Femur (tissue), 1 donor: Measurements from ENCODE around the gene RPL13A.

Source experiments
- DNase-seq: peaks from one replicate; pipeline ENCODE4 v3.0.0-alpha.2; 2017

Gene RPL13A

DNA sequence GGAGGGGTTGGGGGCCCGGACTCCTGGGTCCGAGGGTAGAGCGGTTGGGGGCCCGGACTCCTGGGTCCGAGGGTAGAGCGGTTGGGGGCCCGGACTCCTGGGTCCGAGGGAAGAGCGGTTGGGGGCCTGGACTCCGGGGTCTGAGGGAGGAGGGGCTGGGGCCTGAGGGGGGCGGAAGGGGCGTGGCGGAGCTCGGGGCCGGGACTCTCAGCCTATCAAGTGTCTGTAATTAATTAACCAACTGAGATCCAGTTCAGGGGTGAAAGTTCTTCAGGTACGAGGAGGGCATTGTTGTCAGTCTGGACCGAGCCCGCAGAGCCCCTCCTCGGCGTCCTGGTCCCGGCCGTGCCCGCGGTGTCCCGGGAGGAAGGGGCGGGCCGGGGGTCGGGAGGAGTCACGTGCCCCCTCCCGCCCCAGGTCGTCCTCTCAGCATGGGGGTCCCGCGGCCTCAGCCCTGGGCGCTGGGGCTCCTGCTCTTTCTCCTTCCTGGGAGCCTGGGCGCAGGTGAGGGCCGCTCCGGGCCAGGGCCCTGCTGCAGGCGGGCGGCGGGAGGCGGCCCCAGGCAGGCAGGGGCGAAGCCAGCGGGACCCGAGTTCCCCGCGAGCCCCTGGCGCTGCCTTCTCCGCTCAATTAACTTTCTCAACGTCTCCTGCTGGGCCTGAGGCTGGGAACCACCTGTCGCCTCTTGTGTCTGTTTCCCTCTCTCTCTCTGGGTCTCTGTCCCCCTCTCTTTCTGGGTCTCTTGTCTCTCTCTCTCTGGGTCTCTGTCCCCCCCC is 25.8 kb downstream of the RPL13A start:
- peak; percentile 82 for DNase-seq

DNA sequence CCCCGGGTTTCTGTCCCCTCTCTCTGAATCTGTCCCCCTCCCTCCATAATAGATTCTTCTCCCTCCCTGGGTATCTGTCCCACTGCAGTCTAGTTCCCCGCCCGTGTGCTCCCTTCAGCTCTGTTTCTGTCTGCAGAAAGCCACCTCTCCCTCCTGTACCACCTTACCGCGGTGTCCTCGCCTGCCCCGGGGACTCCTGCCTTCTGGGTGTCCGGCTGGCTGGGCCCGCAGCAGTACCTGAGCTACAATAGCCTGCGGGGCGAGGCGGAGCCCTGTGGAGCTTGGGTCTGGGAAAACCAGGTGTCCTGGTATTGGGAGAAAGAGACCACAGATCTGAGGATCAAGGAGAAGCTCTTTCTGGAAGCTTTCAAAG is 26.3 kb downstream of the RPL13A start:
- no peak for DNase-seq

DNA sequence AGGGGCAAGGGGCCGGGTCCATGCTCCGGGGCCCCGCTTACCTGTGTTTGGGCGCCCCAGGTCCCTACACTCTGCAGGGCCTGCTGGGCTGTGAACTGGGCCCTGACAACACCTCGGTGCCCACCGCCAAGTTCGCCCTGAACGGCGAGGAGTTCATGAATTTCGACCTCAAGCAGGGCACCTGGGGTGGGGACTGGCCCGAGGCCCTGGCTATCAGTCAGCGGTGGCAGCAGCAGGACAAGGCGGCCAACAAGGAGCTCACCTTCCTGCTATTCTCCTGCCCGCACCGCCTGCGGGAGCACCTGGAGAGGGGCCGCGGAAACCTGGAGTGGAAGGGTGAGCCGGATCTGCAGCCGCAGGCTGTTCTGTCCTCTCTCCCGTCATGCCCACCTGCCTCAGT is 26.7 kb downstream of the RPL13A start:
- DNase-seq, result no peak

DNA sequence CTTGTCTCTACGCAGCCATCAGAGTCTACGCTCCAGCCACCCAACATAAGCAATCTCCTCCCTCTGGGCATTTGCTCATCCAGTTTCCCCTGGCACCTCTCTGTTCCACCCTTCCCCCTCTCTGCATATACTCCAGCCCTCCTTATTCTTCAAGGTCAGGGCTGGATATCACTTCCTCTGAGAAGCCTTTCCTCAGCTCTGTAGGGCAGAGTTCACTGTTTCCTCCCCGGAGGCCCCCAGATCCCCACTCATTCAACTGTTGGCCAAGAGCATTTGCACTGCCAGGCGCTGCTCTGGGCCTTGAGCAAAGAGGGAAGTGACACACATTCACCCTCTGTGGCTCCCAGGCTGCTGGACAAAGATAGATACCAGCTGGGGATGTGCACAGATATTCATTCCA is 28.4 kb downstream of the RPL13A start:
- DNase-seq, result peak; percentile 70

DNA sequence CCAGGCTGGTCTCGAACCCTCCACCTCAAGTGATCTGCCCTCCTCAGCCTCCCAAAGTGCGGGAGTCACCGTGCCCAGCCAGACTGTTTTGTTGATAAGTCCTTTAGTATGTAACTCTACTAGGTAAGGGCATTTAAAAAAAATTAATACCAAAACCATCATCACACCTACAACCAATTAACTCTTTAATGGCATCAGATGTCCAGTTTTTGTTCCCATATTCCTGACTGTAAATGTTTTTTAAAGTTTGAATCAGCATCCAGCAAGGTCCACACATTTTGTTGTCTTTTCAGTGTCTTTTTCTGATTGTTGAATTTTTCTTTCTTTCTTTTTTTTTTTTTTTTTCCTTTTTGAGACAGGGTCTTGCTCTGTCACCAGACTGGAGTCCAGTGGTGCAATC is 30.6 kb downstream of the RPL13A start:
- DNase-seq, result no peak

DNA sequence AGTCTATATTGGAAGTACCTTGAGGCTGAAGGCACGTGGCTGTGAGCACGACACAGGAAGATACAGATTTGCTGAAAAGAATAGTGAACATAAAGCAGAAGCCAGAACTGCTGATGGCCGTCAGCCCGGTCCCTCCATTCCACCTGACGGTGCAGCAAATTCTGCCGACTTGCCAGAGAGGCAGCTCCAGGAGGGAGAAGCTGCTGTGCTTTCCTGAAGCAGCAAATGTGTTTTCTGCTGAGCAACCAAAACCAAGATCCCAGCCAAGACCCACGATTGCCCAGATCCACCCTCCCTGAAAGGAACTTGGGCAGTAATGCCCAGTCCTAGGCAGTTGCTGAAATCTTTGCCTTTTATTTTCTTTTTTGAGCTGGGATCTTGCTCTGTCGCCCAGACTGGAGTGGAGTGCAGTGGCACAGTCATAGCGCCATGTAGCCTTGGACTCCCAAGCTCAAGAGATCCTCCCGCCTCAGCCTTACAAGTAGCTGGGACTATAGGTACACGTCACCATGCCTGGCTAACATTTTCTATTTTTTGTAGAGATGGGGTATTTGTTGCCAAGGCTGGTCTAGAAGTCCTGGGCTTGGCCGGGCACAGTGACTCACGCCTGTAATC is 33.4 kb downstream of the RPL13A start:
- DNase-seq, result no peak

DNA sequence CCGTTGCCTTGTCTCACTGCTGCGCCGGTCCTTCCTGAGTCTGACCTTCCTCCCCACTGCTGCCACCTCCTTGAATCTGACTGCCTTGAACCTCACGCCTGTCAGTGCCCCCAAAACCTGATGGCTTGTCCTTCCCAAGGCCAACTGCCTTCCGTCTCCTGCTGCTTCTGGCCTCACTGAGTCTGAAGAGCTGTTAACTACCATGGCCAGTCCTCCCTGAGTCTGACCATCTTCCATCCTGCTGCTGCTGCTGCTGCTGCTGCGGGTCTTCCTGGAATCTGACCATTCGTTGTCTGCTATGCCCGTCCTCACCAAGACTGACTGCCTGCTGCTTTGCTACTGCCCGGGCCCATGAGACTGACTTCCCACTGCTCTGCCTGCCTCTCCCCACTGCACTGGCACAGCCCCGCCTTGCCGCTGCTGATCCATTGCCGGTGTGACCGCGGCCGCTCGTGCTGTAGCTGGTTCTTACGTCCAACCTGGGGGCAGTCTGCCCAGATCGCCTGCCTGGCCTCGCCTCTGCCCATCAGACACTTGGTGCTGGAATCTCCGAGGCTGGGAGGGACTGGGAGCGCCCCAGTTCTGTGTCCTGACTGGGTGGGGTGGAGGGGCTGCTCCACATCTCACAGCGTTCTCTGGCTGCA is 37.5 kb downstream of the RPL13A start:
- no peak for DNase-seq

DNA sequence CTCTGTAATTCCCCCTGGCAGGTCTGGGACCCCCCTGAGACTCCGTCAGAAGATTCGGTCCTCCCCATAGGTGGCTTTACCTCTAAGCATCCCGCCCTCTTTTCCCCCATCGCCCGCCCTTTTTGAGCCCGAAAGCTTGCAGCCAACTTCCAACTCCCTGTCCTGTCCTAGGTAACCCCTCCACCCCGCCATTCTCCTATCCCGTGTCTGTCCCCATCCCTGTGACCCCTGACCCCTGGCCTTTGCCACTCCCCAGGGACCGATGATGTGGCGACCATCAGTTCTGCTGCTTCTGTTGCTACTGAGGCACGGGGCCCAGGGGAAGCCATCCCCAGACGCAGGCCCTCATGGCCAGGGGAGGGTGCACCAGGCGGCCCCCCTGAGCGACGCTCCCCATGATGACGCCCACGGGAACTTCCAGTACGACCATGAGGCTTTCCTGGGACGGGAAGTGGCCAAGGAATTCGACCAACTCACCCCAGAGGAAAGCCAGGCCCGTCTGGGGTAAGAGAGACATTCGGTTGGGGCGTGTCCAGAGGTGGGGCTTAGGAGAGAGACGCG is 40.9 kb downstream of the RPL13A start:
- peak; percentile 62 for DNase-seq

DNA sequence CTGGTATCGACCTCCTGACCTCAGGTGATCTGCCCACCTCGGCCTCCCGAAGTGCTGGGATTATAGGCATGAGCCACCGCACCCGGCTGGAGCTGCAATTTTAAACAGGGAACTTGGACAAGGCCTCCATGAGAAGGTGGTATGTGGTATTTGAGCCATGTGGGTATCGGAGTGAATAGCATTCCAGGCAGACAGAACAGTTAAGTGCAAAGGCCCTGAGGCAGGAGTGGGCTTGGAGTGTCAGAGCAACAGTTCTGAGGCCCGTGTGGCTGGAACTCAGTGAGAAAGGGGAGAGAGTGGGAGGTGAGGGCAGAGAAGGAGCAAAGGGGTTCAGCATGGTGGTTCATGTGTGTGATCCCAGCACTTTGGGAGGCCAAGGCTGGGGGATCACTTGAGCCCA is 43.3 kb downstream of the RPL13A start:
- DNase-seq, result no peak

DNA sequence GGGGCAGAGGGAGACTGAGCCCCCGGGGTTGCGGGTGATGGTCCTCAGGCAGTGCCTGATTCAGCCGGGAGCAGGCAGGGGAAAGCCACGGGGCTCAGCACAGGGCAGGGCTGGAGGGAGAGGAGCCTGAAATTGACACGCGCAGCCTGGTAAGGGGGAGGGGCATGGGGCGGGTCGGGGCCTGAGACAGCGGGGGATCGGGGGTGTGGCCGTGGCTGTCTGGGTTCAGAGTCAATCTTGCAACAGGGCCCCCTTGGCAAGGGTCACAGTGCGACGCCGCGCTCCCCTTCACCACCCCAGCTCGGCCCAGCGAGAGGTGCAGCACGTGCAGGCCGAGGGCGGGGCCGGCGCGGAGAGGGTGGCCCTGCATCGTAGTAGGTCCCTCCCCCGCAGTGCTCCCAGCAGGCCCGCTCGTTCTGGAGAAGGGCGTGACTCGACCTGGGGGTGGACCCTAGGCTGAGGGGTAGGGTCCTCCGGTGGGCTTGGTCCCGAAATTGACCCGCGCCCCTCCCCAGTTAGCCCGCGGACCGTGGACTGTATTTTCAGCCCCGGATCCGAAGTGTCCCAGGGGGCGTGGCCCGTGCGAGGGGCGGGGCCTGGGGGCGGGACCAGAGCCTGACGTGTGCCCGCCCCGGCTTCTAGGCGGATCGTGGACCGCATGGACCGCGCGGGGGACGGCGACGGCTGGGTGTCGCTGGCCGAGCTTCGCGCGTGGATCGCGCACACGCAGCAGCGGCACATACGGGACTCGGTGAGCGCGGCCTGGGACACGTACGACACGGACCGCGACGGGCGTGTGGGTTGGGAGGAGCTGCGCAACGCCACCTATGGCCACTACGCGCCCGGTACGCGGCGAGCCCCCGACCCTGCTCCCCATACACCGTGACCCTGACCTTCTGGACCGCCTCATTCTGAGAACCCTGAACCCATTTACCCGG is 46.4 kb downstream of the RPL13A start:
- DNase-seq, result peak; percentile 83

DNA sequence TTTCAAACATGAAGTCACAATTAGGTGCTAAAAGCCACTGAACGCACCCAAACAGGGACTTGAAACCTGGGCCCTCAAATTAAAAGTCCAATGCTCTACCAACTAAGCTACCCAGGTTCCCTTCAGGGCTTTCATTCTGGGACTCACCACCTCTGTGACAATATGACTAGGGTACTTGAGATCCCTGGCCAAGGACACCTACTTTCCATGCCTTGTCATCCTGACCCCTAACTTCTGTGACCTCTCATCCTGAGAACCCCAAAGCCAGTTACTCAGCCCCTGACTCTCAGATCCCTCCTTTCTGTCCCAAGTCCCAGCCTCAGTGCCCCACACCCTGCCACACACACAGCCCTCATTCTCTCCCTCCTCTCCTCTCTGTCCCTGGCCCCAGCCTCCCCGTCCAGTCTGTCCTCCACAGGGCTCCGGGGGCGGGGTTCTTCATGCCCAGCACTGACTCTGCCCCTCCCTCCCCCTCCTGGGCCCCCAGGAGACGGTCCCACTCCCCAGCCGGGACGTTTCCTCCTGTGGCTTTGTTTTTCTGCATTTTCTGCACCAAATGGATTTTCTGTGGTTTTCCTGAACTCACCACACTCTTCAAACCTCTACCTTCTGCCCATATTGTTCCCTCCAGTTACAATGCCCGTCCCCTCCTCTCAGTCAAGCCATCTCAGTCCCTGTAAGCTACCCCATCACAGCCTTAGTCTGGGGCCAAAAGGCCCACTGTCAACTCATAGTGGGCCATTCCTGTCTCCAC is 47.4 kb downstream of the RPL13A start:
- no peak for DNase-seq

DNA sequence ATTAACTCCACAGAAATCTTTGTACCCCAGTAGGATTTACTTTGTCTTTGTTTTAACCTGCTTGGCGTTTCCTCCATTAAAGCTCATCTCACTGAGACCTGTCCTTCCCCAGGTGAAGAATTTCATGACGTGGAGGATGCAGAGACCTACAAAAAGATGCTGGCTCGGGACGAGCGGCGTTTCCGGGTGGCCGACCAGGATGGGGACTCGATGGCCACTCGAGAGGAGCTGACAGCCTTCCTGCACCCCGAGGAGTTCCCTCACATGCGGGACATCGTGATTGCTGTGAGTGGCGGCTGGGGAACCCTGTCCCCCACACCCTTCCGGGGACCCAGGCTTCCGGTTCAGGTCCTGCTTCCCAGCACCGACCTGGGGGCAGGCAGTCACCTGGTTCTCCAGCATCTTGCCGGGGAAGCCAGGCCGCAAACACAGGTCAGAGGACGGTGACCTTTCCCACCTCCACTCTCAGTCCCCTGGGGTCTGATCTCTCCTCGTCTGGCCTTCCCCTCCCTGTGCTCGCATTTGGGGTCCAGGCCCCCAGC is 49.6 kb downstream of the RPL13A start:
- DNase-seq, result no peak

DNA sequence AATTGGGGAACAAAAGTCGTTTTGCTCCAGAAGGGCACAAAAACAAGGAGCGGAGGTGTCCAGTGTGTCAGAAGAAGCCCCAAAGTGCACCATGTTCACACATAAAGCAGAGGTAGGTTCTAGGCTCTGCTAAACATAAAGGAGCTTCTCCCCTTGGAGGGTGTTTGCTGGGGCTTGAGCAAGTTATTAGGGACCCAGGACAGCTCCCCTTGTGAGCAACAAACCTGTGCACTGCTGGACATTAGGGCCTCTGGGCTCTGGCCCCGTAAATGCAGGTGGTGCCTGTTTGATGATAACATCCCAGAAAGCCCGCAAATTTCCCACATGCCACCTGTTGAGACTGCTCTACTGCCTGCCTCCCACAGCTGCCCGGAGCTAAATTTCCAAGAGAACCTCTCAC is 51.2 kb downstream of the RPL13A start:
- no peak for DNase-seq

DNA sequence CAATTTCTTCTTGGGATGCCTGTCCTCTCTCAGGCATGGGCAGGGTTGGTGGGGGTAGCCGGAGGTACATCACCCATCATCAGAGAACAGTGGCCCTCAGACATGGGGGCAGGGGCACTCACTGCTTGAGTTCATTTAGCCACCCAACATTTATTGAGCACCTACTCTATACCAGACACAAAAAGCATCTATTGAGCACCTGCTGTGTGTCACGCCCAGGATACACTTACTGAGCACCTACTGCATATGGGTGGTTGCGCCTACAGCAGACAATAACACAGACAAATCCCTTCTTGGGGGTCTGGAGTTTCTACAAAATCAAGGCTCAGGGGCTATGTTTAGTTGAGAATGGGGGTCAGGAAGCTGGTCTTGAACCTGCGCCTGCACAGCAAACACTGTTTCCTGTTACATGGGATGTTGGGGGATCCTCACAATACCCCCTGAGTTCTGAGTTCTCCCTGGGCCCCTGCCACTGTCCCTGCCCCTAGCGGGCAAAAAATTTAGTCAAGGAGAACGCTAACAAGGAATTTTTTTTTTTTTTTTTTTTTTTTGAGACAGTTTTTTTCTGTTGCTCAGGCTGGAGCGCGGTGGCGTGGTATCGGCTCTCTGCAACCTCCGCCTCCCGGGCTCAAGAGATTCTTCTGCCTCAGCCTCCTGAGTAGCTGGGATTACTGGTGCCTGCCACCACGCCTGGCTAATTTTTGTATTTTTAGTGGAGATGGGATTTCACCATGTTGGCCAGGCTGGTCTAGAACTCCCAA is 52.0 kb downstream of the RPL13A start:
- no peak for DNase-seq
